Keratinocyte (primary cell): ENCODE measurements around the gene SPOP. TPM values are rescaled to one million over a fixed set of nuclear protein-coding genes. Genes with fewer than 3 reads are reported as not detected.

Experiments
- DNase-seq: peaks from one replicate; pipeline ENCODE4 v3.0.0-alpha.2; 2011; ENCODE audit warnings: low read depth, missing footprints, low spot score
- FAIRE-seq: peaks from 2 replicates; lab custom pipeline; 2011; peaks lifted over from hg19 to GRCh38; lab: Jason Lieb, UNC
- H2AFZ ChIP-seq: 2 replicates; pipeline ENCODE4 v1.6.0; 2012; ENCODE audit warnings: low read length, control low read depth, inconsistent platforms; ENCODE audit not compliant: control insufficient read depth
- H3K27ac ChIP-seq: 2 replicates; pipeline ENCODE4 v1.5.1; 2011; ENCODE audit warnings: low read length; ENCODE audit not compliant: control insufficient read depth, insufficient read depth
- H3K27me3 ChIP-seq: 3 replicates; pipeline ENCODE4 v1.6.0; 2011; ENCODE audit warnings: low read length; ENCODE audit not compliant: control insufficient read depth, insufficient read depth; ENCODE audit errors: extremely low read depth
- H3K36me3 ChIP-seq, 2 experiments: 2 replicates in 1 of 2; 3 replicates in 1 of 2; pipeline ENCODE4 v1.5.1; 2011; ENCODE audit warnings: low read length in 2 of 2, mild to moderate bottlenecking in 1 of 2; ENCODE audit not compliant: control insufficient read depth in 2 of 2, insufficient read depth in 2 of 2; ENCODE audit errors: extremely low read depth in 1 of 2
- H3K4me1 ChIP-seq: 3 replicates; pipeline ENCODE4 v1.5.1; 2011; ENCODE audit warnings: low read length; ENCODE audit not compliant: control insufficient read depth, insufficient read depth; ENCODE audit errors: extremely low read depth
- H3K4me2 ChIP-seq: 3 replicates; pipeline ENCODE4 v1.6.0; 2011; ENCODE audit warnings: low read depth, low read length; ENCODE audit not compliant: control insufficient read depth, insufficient read depth; ENCODE audit errors: extremely low read depth
- H3K4me3 ChIP-seq, 3 experiments: fragments of 200-600 bp in 1 of 3; sonication (generic) in 1 of 3; 2 replicates in 2 of 3; 3 replicates in 1 of 3; pipeline ENCODE4 v1.5.1; 2011 to 2016; ENCODE audit warnings: low read length in 3 of 3, mild to moderate bottlenecking in 3 of 3, control low read depth in 2 of 3, inconsistent platforms in 1 of 3, low read depth in 1 of 3, mixed read lengths in 1 of 3, mixed run types in 1 of 3, moderate library complexity in 1 of 3; ENCODE audit not compliant: control insufficient read depth in 2 of 3, insufficient read depth in 2 of 3; ENCODE audit errors: extremely low read depth in 1 of 3
- H3K79me2 ChIP-seq: 2 replicates; pipeline ENCODE4 v1.6.0; 2012; ENCODE audit warnings: low read length; ENCODE audit not compliant: control insufficient read depth, insufficient read depth
- H3K9ac ChIP-seq: 3 replicates; pipeline ENCODE4 v1.6.0; 2011; ENCODE audit warnings: low read length; ENCODE audit not compliant: control insufficient read depth, insufficient read depth; ENCODE audit errors: extremely low read depth
- H3K9me1 ChIP-seq: 3 replicates; pipeline ENCODE4 v1.6.0; 2011; ENCODE audit warnings: low read length; ENCODE audit not compliant: control insufficient read depth, insufficient read depth; ENCODE audit errors: extremely low read depth
- H3K9me3 ChIP-seq: 2 replicates; pipeline ENCODE4 v1.5.1; 2012; ENCODE audit warnings: low read depth, low read length; ENCODE audit not compliant: control insufficient read depth
- H4K20me1 ChIP-seq: 3 replicates; pipeline ENCODE4 v1.6.0; 2011; ENCODE audit warnings: low read length; ENCODE audit not compliant: control insufficient read depth, insufficient read depth; ENCODE audit errors: extremely low read depth
- EZH2 ChIP-seq: IDR thresholded peaks from one replicate; pipeline ENCODE4 v1.6.1; 2012; ENCODE audit warnings: inconsistent platforms, mild to moderate bottlenecking, low read length, moderate library complexity
- dilution Hi-C: fragments of 300-500 bp; cut with MboI; formaldehyde crosslinking; loops from one replicate; pipeline ENCODE4 v1.7.0; 2020; ENCODE audit warnings: low sequenced_read_pairs; ENCODE audit not compliant: extremely low pct_ligation_motif_present
- polyA plus RNA-seq, 5 experiments: library from polyadenylated mRNA; depleted of rRNA in 3 of 5; stranded (reverse) in 3 of 5; stranded (forward) in 1 of 5; unstranded in 1 of 5; fragments of >200 nt; gene quantifications; 1 replicate in 1 of 5; 2 replicates in 3 of 5; 3 replicates in 1 of 5; pipeline versions ENCODE4 v1.2.1 to v1.2.3, GENCODE V29; 2011 to 2012; ENCODE audit warnings: missing spikeins in 2 of 5, low read depth in 1 of 5, low replicate concordance in 1 of 5
- TF ChIP-seq, protein P1 (sequence below), 3 experiments: IDR thresholded peaks in 1 of 3; conservative IDR thresholded peaks in 1 of 3; optimal IDR thresholded peaks in 1 of 3; 2 replicates in 2 of 3; 3 replicates in 1 of 3; pipeline versions ENCODE3 to v1.5.1; 2011; ENCODE audit warnings: low read length in 3 of 3, mild to moderate bottlenecking in 3 of 3, moderate library complexity in 2 of 3, control low read depth in 1 of 3, inconsistent platforms in 1 of 3; ENCODE audit not compliant: insufficient read depth in 2 of 3; ENCODE audit errors: extremely low read depth in 1 of 3

Gene SPOP
- polyA plus RNA-seq, 1 donor (not counting 4 experiments of a cell fraction or from before 2014, with no cell fraction given): 27.5 TPM

- Histone ChIP-seq H3K36me3 (peaks cover 9 to 17% of the 10 kb centered on the region in 2 experiments), H4K20me1 (no peaks in the 10 kb centered on the region), H2AFZ (no peak overlapping the region), H3K4me2 (no peak overlapping the region), H3K9ac (no peak overlapping the region), H3K27ac (no peak overlapping the region), H3K9me3 (no peaks in the 10 kb centered on the region), H3K27me3 (no peaks in the 10 kb centered on the region), H3K4me1 (peaks cover 10% of the 10 kb centered on the region), H3K79me2 (no peaks in the 10 kb centered on the region), H3K4me3 (no peak overlapping the region), H3K9me1 (no peaks in the 10 kb centered on the region)
- FAIRE-seq: no peak
- TF ChIP-seq, protein P1, sequence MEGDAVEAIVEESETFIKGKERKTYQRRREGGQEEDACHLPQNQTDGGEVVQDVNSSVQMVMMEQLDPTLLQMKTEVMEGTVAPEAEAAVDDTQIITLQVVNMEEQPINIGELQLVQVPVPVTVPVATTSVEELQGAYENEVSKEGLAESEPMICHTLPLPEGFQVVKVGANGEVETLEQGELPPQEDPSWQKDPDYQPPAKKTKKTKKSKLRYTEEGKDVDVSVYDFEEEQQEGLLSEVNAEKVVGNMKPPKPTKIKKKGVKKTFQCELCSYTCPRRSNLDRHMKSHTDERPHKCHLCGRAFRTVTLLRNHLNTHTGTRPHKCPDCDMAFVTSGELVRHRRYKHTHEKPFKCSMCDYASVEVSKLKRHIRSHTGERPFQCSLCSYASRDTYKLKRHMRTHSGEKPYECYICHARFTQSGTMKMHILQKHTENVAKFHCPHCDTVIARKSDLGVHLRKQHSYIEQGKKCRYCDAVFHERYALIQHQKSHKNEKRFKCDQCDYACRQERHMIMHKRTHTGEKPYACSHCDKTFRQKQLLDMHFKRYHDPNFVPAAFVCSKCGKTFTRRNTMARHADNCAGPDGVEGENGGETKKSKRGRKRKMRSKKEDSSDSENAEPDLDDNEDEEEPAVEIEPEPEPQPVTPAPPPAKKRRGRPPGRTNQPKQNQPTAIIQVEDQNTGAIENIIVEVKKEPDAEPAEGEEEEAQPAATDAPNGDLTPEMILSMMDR (optimal IDR thresholded peaks at IDR 0.05 in 1 of 3, IDR thresholded peaks at IDR 0.05 in 1 of 3, conservative IDR thresholded peaks at IDR 0.05 in 1 of 3; ENCODE audit: extremely low read depth in 1 of 3, insufficient read depth in 2 of 3, low read length in 3 of 3): no peak
- no peak for TF ChIP-seq EZH2
- DNase-seq: no peak
- dilution Hi-C loops: no loop called here
These were observed 61.8 kb downstream of the SPOP start for GRCh38 chr17:49616086-49616485.

GRCh38 chr17:49613182-49613800 is 64.6 kb downstream of the SPOP start:
- H3K4me2 ChIP-seq: no peak overlapping the region
- peaks cover 7% of the 10 kb centered on the region in 2 experiments for H3K36me3 ChIP-seq
- peaks cover 10% of the 10 kb centered on the region for H3K4me1 ChIP-seq
- no peak overlapping the region for H3K27ac ChIP-seq
- H4K20me1 ChIP-seq: no peaks in the 10 kb centered on the region
- TF ChIP-seq, protein P1 (optimal IDR thresholded peaks at IDR 0.05 in 1 of 3, IDR thresholded peaks at IDR 0.05 in 1 of 3, conservative IDR thresholded peaks at IDR 0.05 in 1 of 3; ENCODE audit: extremely low read depth in 1 of 3, insufficient read depth in 2 of 3, low read length in 3 of 3): no peak
- TF ChIP-seq EZH2: no peak
- H3K9me3 ChIP-seq: no peaks in the 10 kb centered on the region
- no peak overlapping the region for H2AFZ ChIP-seq
- dilution Hi-C loops: no loop called here
- H3K4me3 ChIP-seq: no peak overlapping the region
- H3K9ac ChIP-seq: no peak overlapping the region
- no peaks in the 10 kb centered on the region for H3K9me1 ChIP-seq
- H3K79me2 ChIP-seq: no peaks in the 10 kb centered on the region
- FAIRE-seq (no peak), DNase-seq (no peak)
- H3K27me3 ChIP-seq: no peaks in the 10 kb centered on the region
